Germinal center (tissue), 1 donor: ENCODE data around the gene TARBP1.

Source experiments
- DNase-seq: peaks from one replicate; pipeline ENCODE4 v3.0.0; 2012; ENCODE audit warnings: mixed read lengths, low spot score

TARBP1 gene

GRCh38 chr1:234345237-234345636 lies 133.7 kb downstream of the TARBP1 start:
- no peak for DNase-seq

- DNase-seq, result no peak
Measured at GRCh38 chr1:234342774-234343173, 136.2 kb downstream of the TARBP1 start.
